ENCODE results near the gene EGFLAM.

EGFLAM gene

DNA sequence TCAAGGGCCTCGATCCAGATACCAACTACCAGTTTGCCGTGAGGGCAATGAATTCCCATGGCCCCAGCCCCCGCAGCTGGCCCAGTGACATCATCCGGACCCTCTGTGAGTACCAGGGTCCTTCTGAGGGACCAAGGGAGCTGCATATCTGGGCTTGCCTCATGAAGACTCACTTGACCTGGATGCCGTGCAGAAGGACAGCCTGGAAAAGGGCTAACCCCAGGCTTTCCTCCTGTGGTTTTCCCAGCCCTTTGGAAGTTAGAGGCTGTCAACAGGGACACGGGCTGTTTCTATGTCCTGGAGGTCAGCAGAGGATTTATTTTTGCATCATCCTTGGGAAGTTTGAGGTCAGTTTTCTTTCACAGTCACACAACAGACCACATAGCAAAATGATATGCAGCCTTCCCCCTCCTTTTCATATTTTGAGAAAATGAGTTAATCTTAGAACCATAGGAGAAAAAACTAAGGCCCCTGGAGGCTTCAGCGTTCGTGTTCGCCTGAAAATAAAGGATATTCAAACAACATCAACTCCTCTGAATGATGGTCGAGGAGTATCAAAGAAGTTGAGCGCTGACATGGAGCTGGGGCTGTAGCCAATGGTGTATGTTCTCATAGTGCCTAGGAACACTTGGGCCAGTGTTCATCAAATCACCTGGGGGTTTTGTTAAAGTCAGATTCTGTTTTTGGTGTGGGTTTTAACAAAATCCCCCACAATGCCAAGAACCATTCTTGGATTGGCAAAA is 112.2 kb downstream of the EGFLAM start:
- no peaks in the 10 kb centered on the region for H3K9me3 ChIP-seq (ENCODE audit: insufficient read depth, low read length)
- H3K9me2 ChIP-seq (replicated peaks; ENCODE audit: insufficient read depth, low read length) = no peaks in the 10 kb centered on the region
- H2AFZ ChIP-seq (ENCODE audit: low read depth, low read length, severe bottlenecking) = no peak overlapping the region
- H3K27me3 ChIP-seq (ENCODE audit: low read length) = no peaks in the 10 kb centered on the region
- no peaks in the 10 kb centered on the region for H3F3A ChIP-seq (ENCODE audit: insufficient read depth)
- no peaks in the 10 kb centered on the region for H3K36me3 ChIP-seq (ENCODE audit: low read length)
- H3K4me2 ChIP-seq (ENCODE audit: low read depth, low read length, poor library complexity, severe bottlenecking) = no peak overlapping the region
- H4K20me1 ChIP-seq (ENCODE audit: low read depth, low read length) = no peaks in the 10 kb centered on the region
- TF ChIP-seq, protein P1, sequence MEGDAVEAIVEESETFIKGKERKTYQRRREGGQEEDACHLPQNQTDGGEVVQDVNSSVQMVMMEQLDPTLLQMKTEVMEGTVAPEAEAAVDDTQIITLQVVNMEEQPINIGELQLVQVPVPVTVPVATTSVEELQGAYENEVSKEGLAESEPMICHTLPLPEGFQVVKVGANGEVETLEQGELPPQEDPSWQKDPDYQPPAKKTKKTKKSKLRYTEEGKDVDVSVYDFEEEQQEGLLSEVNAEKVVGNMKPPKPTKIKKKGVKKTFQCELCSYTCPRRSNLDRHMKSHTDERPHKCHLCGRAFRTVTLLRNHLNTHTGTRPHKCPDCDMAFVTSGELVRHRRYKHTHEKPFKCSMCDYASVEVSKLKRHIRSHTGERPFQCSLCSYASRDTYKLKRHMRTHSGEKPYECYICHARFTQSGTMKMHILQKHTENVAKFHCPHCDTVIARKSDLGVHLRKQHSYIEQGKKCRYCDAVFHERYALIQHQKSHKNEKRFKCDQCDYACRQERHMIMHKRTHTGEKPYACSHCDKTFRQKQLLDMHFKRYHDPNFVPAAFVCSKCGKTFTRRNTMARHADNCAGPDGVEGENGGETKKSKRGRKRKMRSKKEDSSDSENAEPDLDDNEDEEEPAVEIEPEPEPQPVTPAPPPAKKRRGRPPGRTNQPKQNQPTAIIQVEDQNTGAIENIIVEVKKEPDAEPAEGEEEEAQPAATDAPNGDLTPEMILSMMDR (IDR thresholded peaks at IDR 0.05; ENCODE audit: insufficient read depth, low read length, poor library complexity, severe bottlenecking) = no peak
- TF ChIP-seq EZH2phosphoT487 (conservative IDR thresholded peaks at IDR 0.05; ENCODE audit: low read length) = no peak
- no peak overlapping the region for H3K4me3 ChIP-seq (ENCODE audit: insufficient read depth, low read length, poor library complexity, severe bottlenecking)
- no peak overlapping the region for H3K9ac ChIP-seq (ENCODE audit: low read length)
- no peaks in the 10 kb centered on the region for H3K79me2 ChIP-seq (ENCODE audit: insufficient read depth, low read length)
- H3K27ac ChIP-seq (ENCODE audit: low read depth, low read length) = no peak overlapping the region

DNA sequence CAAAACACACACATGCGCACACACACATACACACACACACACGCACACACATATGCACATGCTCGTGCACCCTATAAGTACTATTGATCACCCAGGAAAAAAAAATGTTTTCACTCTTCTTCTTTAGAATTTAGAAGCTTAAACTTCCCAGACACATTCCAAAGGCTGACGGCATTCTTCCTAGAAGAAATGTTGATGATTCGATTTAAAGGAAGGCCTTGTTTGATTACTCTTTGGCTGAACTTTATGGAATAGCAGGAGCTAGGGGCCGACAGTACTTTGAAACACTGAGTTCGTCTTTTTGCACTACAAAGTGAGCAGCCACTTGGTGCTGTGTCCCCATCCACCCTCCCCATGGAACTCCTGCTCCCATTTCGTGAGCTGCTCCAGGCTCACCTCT is 113.2 kb downstream of the EGFLAM start:
- no peak overlapping the region for H3K4me3 ChIP-seq (ENCODE audit: insufficient read depth, low read length, poor library complexity, severe bottlenecking)
- H4K20me1 ChIP-seq (ENCODE audit: low read depth, low read length) = no peaks in the 10 kb centered on the region
- H3K27me3 ChIP-seq (ENCODE audit: low read length) = no peaks in the 10 kb centered on the region
- H3K9me2 ChIP-seq (replicated peaks; ENCODE audit: insufficient read depth, low read length) = no peaks in the 10 kb centered on the region
- H2AFZ ChIP-seq (ENCODE audit: low read depth, low read length, severe bottlenecking) = no peak overlapping the region
- H3K4me2 ChIP-seq (ENCODE audit: low read depth, low read length, poor library complexity, severe bottlenecking) = no peak overlapping the region
- no peak overlapping the region for H3K27ac ChIP-seq (ENCODE audit: low read depth, low read length)
- no peak for TF ChIP-seq EZH2phosphoT487 (conservative IDR thresholded peaks at IDR 0.05; ENCODE audit: low read length)
- TF ChIP-seq, protein P1 (IDR thresholded peaks at IDR 0.05; ENCODE audit: insufficient read depth, low read length, poor library complexity, severe bottlenecking) = no peak
- H3K9ac ChIP-seq (ENCODE audit: low read length) = no peak overlapping the region
- H3K79me2 ChIP-seq (ENCODE audit: insufficient read depth, low read length) = no peaks in the 10 kb centered on the region
- H3F3A ChIP-seq (ENCODE audit: insufficient read depth) = no peaks in the 10 kb centered on the region
- no peaks in the 10 kb centered on the region for H3K9me3 ChIP-seq (ENCODE audit: insufficient read depth, low read length)
- no peaks in the 10 kb centered on the region for H3K36me3 ChIP-seq (ENCODE audit: low read length)

DNA sequence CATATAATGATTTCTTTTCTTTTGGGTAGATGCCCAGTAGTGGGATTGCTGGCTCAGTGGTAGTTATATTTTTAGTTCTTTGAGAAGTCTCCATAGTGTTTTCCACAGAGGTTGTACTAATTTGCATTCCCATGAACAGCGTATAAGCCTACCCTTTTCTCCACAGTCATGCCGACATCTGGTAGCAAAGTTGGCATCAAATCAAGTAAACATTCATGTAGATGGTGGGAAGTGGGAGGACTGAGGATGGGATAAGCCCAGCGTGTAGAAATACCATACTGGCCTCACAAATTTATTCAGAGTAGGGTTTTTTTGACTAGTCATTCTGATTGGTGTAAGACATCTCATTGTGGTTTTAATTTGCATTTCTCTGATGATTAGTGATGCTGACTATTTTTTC is 115.4 kb downstream of the EGFLAM start:
- TF ChIP-seq, protein P1 (IDR thresholded peaks at IDR 0.05; ENCODE audit: insufficient read depth, low read length, poor library complexity, severe bottlenecking) = no peak
- no peak for TF ChIP-seq EZH2phosphoT487 (conservative IDR thresholded peaks at IDR 0.05; ENCODE audit: low read length)
- Histone ChIP-seq H3K79me2 (ENCODE audit: insufficient read depth, low read length) (no peaks in the 10 kb centered on the region), H3K9me3 (ENCODE audit: insufficient read depth, low read length) (no peaks in the 10 kb centered on the region), H3K4me3 (ENCODE audit: insufficient read depth, low read length, poor library complexity, severe bottlenecking) (no peak overlapping the region), H3K4me2 (ENCODE audit: low read depth, low read length, poor library complexity, severe bottlenecking) (no peak overlapping the region), H3K9me2 (replicated peaks; ENCODE audit: insufficient read depth, low read length) (no peaks in the 10 kb centered on the region), H3K27me3 (ENCODE audit: low read length) (no peaks in the 10 kb centered on the region), H4K20me1 (ENCODE audit: low read depth, low read length) (no peaks in the 10 kb centered on the region), H3K27ac (ENCODE audit: low read depth, low read length) (no peak overlapping the region), H2AFZ (ENCODE audit: low read depth, low read length, severe bottlenecking) (no peak overlapping the region), H3K36me3 (ENCODE audit: low read length) (no peaks in the 10 kb centered on the region), H3K9ac (ENCODE audit: low read length) (no peak overlapping the region), H3F3A (ENCODE audit: insufficient read depth) (no peaks in the 10 kb centered on the region)
